SK-N-SH (cell line): Measurements from ENCODE around the gene LRRC8C. TPM values are rescaled to one million over a fixed set of nuclear protein-coding genes. Genes with fewer than 3 reads are reported as not detected.

Source experiments
- CHD2 ChIP-seq: fragments of 150-350 bp; IDR thresholded peaks from 2 replicates; pipeline ENCODE4 v1.6.1; 2018; ENCODE audit warnings: low read length; ENCODE audit not compliant: partially characterized antibody
- CTCF ChIP-seq: fragments of 200-600 bp; sonication (generic); IDR thresholded peaks from 2 replicates; pipeline ENCODE4 v1.6.1; 2017; ENCODE audit warnings: antibody characterized with exemption, mild to moderate bottlenecking, moderate library complexity
- EP300 ChIP-seq, 2 experiments: IDR thresholded peaks; 2 replicates each; pipeline versions ENCODE4 v1.4.0 to v1.6.1; 2012; ENCODE audit warnings: borderline replicate concordance in 1 of 2, low read depth in 1 of 2, low read length in 1 of 2
- EZH2phosphoT487 ChIP-seq: fragments of 200-600 bp; sonication (generic); IDR thresholded peaks from 2 replicates; pipeline ENCODE4 v1.6.1; 2017; ENCODE audit warnings: low read depth, mixed run types, mild to moderate bottlenecking, antibody characterized with exemption, moderate library complexity, borderline replicate concordance
- GATA2 ChIP-seq: sonication (generic); formaldehyde crosslinking; IDR thresholded peaks from 2 replicates; pipeline ENCODE4 v1.5.0; 2020; ENCODE audit warnings: mild to moderate bottlenecking, missing genetic modification reagents
- IRF3 ChIP-seq: fragments of 150-350 bp; IDR thresholded peaks from 2 replicates; pipeline ENCODE4 v1.6.1; 2016; ENCODE audit warnings: mild to moderate bottlenecking, low read depth, low read length
- MAX ChIP-seq: IDR thresholded peaks from 2 replicates; pipeline ENCODE4 v1.4.0; 2012; ENCODE audit warnings: low read depth
- MXI1 ChIP-seq: IDR thresholded peaks from 2 replicates; pipeline ENCODE4 v1.6.1; 2012; ENCODE audit warnings: mild to moderate bottlenecking, low read depth, low read length, improper control_type of control experiment
- NRF1 ChIP-seq: IDR thresholded peaks from 2 replicates; pipeline ENCODE4 v1.6.1; 2012; ENCODE audit warnings: low read depth, mild to moderate bottlenecking, low read length
- PBX3 ChIP-seq: IDR thresholded peaks from 2 replicates; pipeline ENCODE4; 2012
- RAD21 ChIP-seq: IDR thresholded peaks from 2 replicates; pipeline ENCODE4 v1.6.1; 2012; ENCODE audit warnings: mild to moderate bottlenecking, low read length
- RCOR1 ChIP-seq: fragments of 150-350 bp; IDR thresholded peaks from 2 replicates; pipeline ENCODE4 v1.6.1; 2017; ENCODE audit warnings: antibody characterized with exemption, low read length
- SIN3A ChIP-seq: IDR thresholded peaks from 2 replicates; pipeline ENCODE4 v1.6.1; 2012; ENCODE audit warnings: low read depth, mild to moderate bottlenecking, low read length, moderate library complexity, borderline replicate concordance
- SMC3 ChIP-seq: IDR thresholded peaks from 2 replicates; pipeline ENCODE4 v1.6.1; 2012; ENCODE audit warnings: low read depth, low read length, improper control_type of control experiment
- TEAD4 ChIP-seq: IDR thresholded peaks from 2 replicates; pipeline ENCODE4 v1.4.0; 2012; ENCODE audit warnings: mild to moderate bottlenecking, borderline replicate concordance; ENCODE audit not compliant: insufficient read depth
- USF2 ChIP-seq: fragments of 150-350 bp; IDR thresholded peaks from 2 replicates; pipeline ENCODE4 v1.6.1; 2017; ENCODE audit warnings: antibody characterized with exemption, low read length, low read depth, borderline replicate concordance
- polyA plus RNA-seq, 3 experiments: library from polyadenylated mRNA; depleted of rRNA; stranded (reverse); fragments of >200 nt; gene quantifications; 2 replicates each; pipeline ENCODE4 v1.2.3, GENCODE V29; 2012

Gene LRRC8C
- polyA plus RNA-seq, 1 of the 3 experiments (the other 2 are of a cell fraction) = 4.2 TPM

- no peak for TF ChIP-seq EZH2phosphoT487
- no peak for TF ChIP-seq IRF3
- no peak for TF ChIP-seq SIN3A
- TF ChIP-seq RCOR1 = peak; percentile 67; the same call in 1 of the 2 replicates
- no peak for TF ChIP-seq TEAD4
- TF ChIP-seq CHD2 = peak; percentile 15
- TF ChIP-seq NRF1 = peak; percentile 65
- TF ChIP-seq MXI1 = no peak; the same call in 1 of the 2 replicates
- 0 out of 2 replicates have a peak, but pooled peaks have one; percentile 16 for TF ChIP-seq MAX
- peak in 1 of 2 experiments; percentile 48; a peak in 2 of 4 replicates for TF ChIP-seq EP300 (IDR thresholded peaks at IDR 0.05; ENCODE audit: borderline replicate concordance in 1 of 2, low read depth in 1 of 2, low read length in 1 of 2)
- peak; percentile 97 for TF ChIP-seq CTCF
- TF ChIP-seq PBX3 = no peak
- TF ChIP-seq SMC3 = peak; percentile 94
- TF ChIP-seq RAD21 = peak; percentile 91
- no peak for TF ChIP-seq USF2
- TF ChIP-seq GATA2 = no peak; the same call in 1 of the 2 replicates
These were observed 130.1 kb downstream of the LRRC8C start (continued) for GRCh38 chr1:89762779-89763648.
